Left cardiac atrium (tissue), 4 donors: Measurements from ENCODE around the gene TPM3. TPM values are rescaled to one million over a fixed set of nuclear protein-coding genes. Genes with fewer than 3 reads are reported as not detected.
A peak's percentile ranks its signal among the peaks of the same experiment; 100 is the strongest.
"Not testable (repeated sequence)": the region's sequence is repeated elsewhere in the genome, so short reads cannot be mapped to it uniquely, and the experiment has no call there.

ENCODE experiments used
- ATAC-seq, 2 donors: fragments of 200-7000 bp; cut with Tn5 transposase; one replicate each; pipeline ENCODE4 v1.9.1; 2020; ENCODE audit warnings: mild to moderate bottlenecking in 2 of 2, moderate library complexity in 2 of 2
- DNase-seq: peaks from one replicate; pipeline ENCODE4 v3.0.0-alpha.2; 2020
- intact Hi-C, 2 donors: fragments of 100-400 bp; cut with DNase I; formaldehyde crosslinking; loops; one replicate each; pipeline versions ENCODE4 v1.14.1 to v1.15.1; 2022 to 2023
- total RNA-seq, 2 donors: library from RNA; stranded (reverse); fragmentation: NEBNext Ultra II Directional; extraction: Animal tissue kit (Norgen Biotek cat#: 25700); gene quantifications; one replicate each; pipeline ENCODE4 v1.2.1, GENCODE V29; 2021
- donor health status: DM: no; HTN: yes; CAD: no.
- donor health status: DM: no; HTN: yes; CAD: no; lungs with severe emphysema.
- donor health status: DM: yes; HTN: yes; CAD: no.
- donor health status: Dilated cardiomyopathy.

The TPM3 gene
- total RNA-seq, 2 donors from 2014 or later: 287 to 561 TPM

GRCh38 chr1:154208677-154209388 lies 16.9 kb upstream of the TPM3 start:
- intact Hi-C loops: no loop called here
- ATAC-seq (no peak), DNase-seq (no peak)

GRCh38 chr1:154207262-154207661 lies 15.4 kb upstream of the TPM3 start:
- intact Hi-C loops: no loop called here
- DNase-seq: no peak
- no peak for ATAC-seq

GRCh38 chr1:154206196-154206595 lies 14.3 kb upstream of the TPM3 start, which contains the start of gene CFAP141:
Gene CFAP141, minus strand, starts transcription at chr1:154206333. Its CDS starts 26 bp downstream, at chr1:154206307.
- intact Hi-C loops: no loop called here
- DNase-seq: no peak
- no peak for ATAC-seq

- intact Hi-C loops, ATAC-seq, DNase-seq: not testable (repeated sequence)
Observed at GRCh38 chr1:154205778-154206177, 13.9 kb upstream of the TPM3 start.

GRCh38 chr1:154199563-154199879 lies 7.6 kb upstream of the TPM3 start:
- DNase-seq (no peak), ATAC-seq (peak in 1 of 2 donors; percentile 21)
- intact Hi-C loops: loop anchor here in 1 of 2 donors (2.0 kb wide), 1 partner anchor 73 kb away; the partner anchor contains the start of gene HAX1

GRCh38 chr1:154198756-154199562 lies 7.1 kb upstream of the TPM3 start:
- DNase-seq (no peak), ATAC-seq (peak; percentile 78 to 84)
- intact Hi-C loops: loop anchor here in 1 of 2 donors (2.0 kb wide), 1 partner anchor 74 kb away; the partner anchor contains the start of gene HAX1

GRCh38 chr1:154193821-154194220 lies 1.9 kb upstream of the TPM3 start:
- DNase-seq (peak; percentile 59), ATAC-seq (peak; percentile 45 to 53)
- intact Hi-C loops: no loop called here

- intact Hi-C loops: no loop called here
- ATAC-seq: no peak
Observed at GRCh38 chr1:154192476-154192875, 576 bp upstream of the TPM3 start.

GRCh38 chr1:154190550-154190949 lies 1.4 kb downstream of the TPM3 start:
- DNase-seq (no peak), ATAC-seq (peak; percentile 61 to 75)
- intact Hi-C loops: no loop called here

More at GRCh38 chr1:154192476-154192875, 576 bp upstream of the TPM3 start:
- DNase-seq: no peak

GRCh38 chr1:154186852-154187501 lies 4.9 kb downstream of the TPM3 start:
- intact Hi-C loops: no loop called here
- ATAC-seq (no peak), DNase-seq (no peak)

- DNase-seq: no peak
- ATAC-seq: no peak
- intact Hi-C loops: no loop called here
Observed at GRCh38 chr1:154186177-154186576, 5.7 kb downstream of the TPM3 start.

GRCh38 chr1:154183046-154183915 lies 8.6 kb downstream of the TPM3 start:
- intact Hi-C loops: no loop called here
- ATAC-seq: peak; percentile 96

GRCh38 chr1:154182344-154183045 lies 9.4 kb downstream of the TPM3 start:
- ATAC-seq: peak; percentile 65 to 79
- DNase-seq: peak; percentile 89
- intact Hi-C loops: no loop called here

More at GRCh38 chr1:154183046-154183915, 8.6 kb downstream of the TPM3 start:
- DNase-seq: peak; percentile 96

- intact Hi-C loops: no loop called here
- ATAC-seq: no peak
- no peak for DNase-seq
Observed at GRCh38 chr1:154181944-154182343, 10.0 kb downstream of the TPM3 start.

- DNase-seq (no peak), ATAC-seq (no peak)
- intact Hi-C loops: no loop called here
Observed at GRCh38 chr1:154179946-154180687, 11.8 kb downstream of the TPM3 start.

GRCh38 chr1:154178911-154179811 lies 12.7 kb downstream of the TPM3 start:
- DNase-seq (no peak), ATAC-seq (no peak)
- intact Hi-C loops: no loop called here

GRCh38 chr1:154178013-154178412 lies 13.9 kb downstream of the TPM3 start:
- no peak for ATAC-seq

More at GRCh38 chr1:154178013-154178412, 13.9 kb downstream of the TPM3 start:
- intact Hi-C loops: no loop called here
- DNase-seq: no peak
